Mesendoderm (in vitro differentiated cells): ENCODE measurements around the gene MS4A4E. TPM values are rescaled to one million over a fixed set of nuclear protein-coding genes. Genes with fewer than 3 reads are reported as not detected.
"Not testable (repeated sequence)": the region's sequence is repeated elsewhere in the genome, so short reads cannot be mapped to it uniquely, and the experiment has no call there.

Experiments used
- DNase-seq: peaks from one replicate; pipeline ENCODE4 v3.0.0; 2013
- H2AK5ac ChIP-seq: 2 replicates; pipeline ENCODE4 v1.6.1; 2013; ENCODE audit warnings: low read length, inconsistent platforms
- H2BK120ac ChIP-seq: 2 replicates; pipeline ENCODE4 v1.6.1; 2013; ENCODE audit warnings: low read depth, mild to moderate bottlenecking, low read length, moderate library complexity, mixed read lengths
- H2BK15ac ChIP-seq: replicated peaks from 2 replicates; pipeline ENCODE4 v1.6.1; 2013; ENCODE audit warnings: low read depth, mild to moderate bottlenecking, moderate library complexity
- H2BK5ac ChIP-seq: 2 replicates; pipeline ENCODE4 v1.6.1; 2013; ENCODE audit warnings: low read length, inconsistent platforms
- H3K18ac ChIP-seq: 2 replicates; pipeline ENCODE4 v1.6.1; 2013; ENCODE audit warnings: mild to moderate bottlenecking, low read length, mixed read lengths
- H3K23ac ChIP-seq: one replicate; pipeline ENCODE4 v1.6.1; 2013; ENCODE audit warnings: low read length
- H3K27ac ChIP-seq: 2 replicates; pipeline ENCODE4 v1.5.1; 2013; ENCODE audit warnings: low read depth, mild to moderate bottlenecking, inconsistent platforms, low read length, moderate library complexity
- H3K27me3 ChIP-seq: 2 replicates; pipeline ENCODE4 v1.6.1; 2013; ENCODE audit warnings: low read length, control low read depth, mild to moderate bottlenecking, inconsistent platforms; ENCODE audit not compliant: insufficient read depth, poor library complexity
- H3K36me3 ChIP-seq: 2 replicates; pipeline ENCODE4 v1.6.1; 2013; ENCODE audit warnings: low read length, inconsistent platforms; ENCODE audit not compliant: control insufficient read depth, insufficient read depth
- H3K4ac ChIP-seq: one replicate; pipeline ENCODE4 v1.6.1; 2013; ENCODE audit warnings: low read depth, mild to moderate bottlenecking, low read length, moderate library complexity
- H3K4me1 ChIP-seq: 2 replicates; pipeline ENCODE4 v1.6.1; 2013; ENCODE audit warnings: low read depth, low read length, inconsistent platforms; ENCODE audit not compliant: control insufficient read depth
- H3K4me2 ChIP-seq: 2 replicates; pipeline ENCODE4 v1.6.1; 2013; ENCODE audit warnings: low read length
- H3K4me3 ChIP-seq: 2 replicates; pipeline ENCODE4 v1.5.1; 2013; ENCODE audit warnings: mild to moderate bottlenecking, low read length
- H3K56ac ChIP-seq: one replicate; pipeline ENCODE4 v1.6.1; 2013; ENCODE audit warnings: low read length
- H3K79me1 ChIP-seq: 2 replicates; pipeline ENCODE4 v1.6.1; 2013; ENCODE audit warnings: low read length, inconsistent platforms
- H3K79me2 ChIP-seq: 2 replicates; pipeline ENCODE4 v1.6.1; 2013; ENCODE audit warnings: mild to moderate bottlenecking, low read length; ENCODE audit not compliant: control insufficient read depth, insufficient read depth
- H3K9ac ChIP-seq: 2 replicates; pipeline ENCODE4 v1.6.1; 2013; ENCODE audit warnings: low read length, inconsistent platforms
- H4K5ac ChIP-seq: one replicate; pipeline ENCODE4 v1.6.1; 2013; ENCODE audit warnings: low read length
- H4K8ac ChIP-seq: one replicate; pipeline ENCODE4 v1.6.1; 2013; ENCODE audit warnings: low read depth, mild to moderate bottlenecking, control low read depth, low read length, moderate library complexity
- WGBS: extraction: QIAGEN DNeasy Blood & Tissue Kit; methylation state at CpG from one replicate; pipeline ENCODE4 v1.1.7; 2013; ENCODE audit warnings: low lambda C conversion rate, missing lambda C conversion rate; ENCODE audit not compliant: insufficient coverage; ENCODE audit errors: extremely low coverage; 5-methylcytosine and 5-hydroxymethylcytosine counted together
- polyA plus RNA-seq, 2 experiments: library from polyadenylated mRNA; stranded (reverse); fragments of 200-250 nt; gene quantifications; one replicate each; pipeline ENCODE4 v1.2.3, GENCODE V29; 2013

Gene MS4A4E
- polyA plus RNA-seq (2013, experiment 1 of 2) = not detected
- polyA plus RNA-seq (2013, experiment 2 of 2) = not detected

DNA sequence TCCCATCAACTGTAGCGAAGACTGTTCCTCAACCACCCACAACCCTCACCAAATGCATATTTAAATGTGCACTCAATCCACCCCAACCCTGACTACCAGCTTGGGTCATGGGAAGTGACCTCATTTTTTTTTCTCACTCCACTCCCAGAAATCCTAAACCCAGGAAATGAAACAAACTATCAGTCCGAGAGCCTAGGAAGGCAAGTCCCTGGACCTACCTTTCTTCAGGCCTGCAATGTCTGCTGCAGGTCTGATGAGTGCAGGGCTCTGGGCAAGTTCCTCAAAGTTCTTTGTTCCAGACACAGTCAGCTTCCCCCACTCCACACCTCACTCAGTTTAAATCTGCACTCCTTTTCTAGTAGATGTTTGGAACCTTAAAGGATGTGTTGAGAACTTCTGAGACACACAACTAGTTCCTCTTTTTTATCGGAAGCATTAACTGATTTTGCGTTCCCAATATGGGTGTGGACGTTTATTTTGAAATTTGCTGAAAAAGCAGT lies at the start of gene MS4A4E:
MS4A4E (minus strand) TSS at position 398 of the 500 bp plus-strand sequence. CDS start 13,082 bp downstream, outside the sequence.
- no CpG with 5 or more reads among the region's 5 CpGs for WGBS
- Histone ChIP-seq H3K27ac (no peak within 1 kb of the TSS), H3K27me3 (no peaks in the 10 kb centered on the region), H3K56ac (no peak within 1 kb of the TSS), H3K23ac (no peak within 1 kb of the TSS), H3K4ac (no peak within 1 kb of the TSS), H3K4me3 (no peak within 1 kb of the TSS), H3K18ac (no peak within 1 kb of the TSS), H3K4me1 (no peaks in the 10 kb centered on the region), H2BK5ac (no peak within 1 kb of the TSS), H3K36me3 (no peaks in the 10 kb centered on the region), H4K8ac (no peak within 1 kb of the TSS), H3K79me2 (no peaks in the 10 kb centered on the region), H2BK120ac (no peak within 1 kb of the TSS), H4K5ac (no peak within 1 kb of the TSS), H3K9ac (no peak within 1 kb of the TSS), H3K79me1 (no peaks in the 10 kb centered on the region), H2BK15ac (no peak within 1 kb of the TSS), H3K4me2 (no peak within 1 kb of the TSS), H2AK5ac (no peak within 1 kb of the TSS)
- DNase-seq = no peak

DNA sequence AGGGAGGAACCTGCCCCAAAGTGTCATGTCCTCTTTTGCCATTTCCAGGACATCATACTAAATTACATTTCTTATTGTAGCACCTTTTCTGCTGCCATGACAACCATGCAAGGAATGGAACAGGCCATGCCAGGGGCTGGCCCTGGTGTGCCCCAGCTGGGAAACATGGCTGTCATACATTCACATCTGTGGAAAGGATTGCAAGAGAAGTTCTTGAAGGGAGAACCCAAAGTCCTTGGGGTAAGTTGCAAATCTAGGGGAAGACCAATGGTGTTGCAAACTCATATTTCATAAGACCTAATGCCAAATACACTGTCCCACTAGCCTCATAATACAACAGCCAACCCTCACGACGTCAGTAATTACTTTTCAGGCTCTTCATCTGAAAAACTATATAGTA lies 49.2 kb upstream of the MS4A4E start:
- H3K4me1 ChIP-seq = no peaks in the 10 kb centered on the region
- H3K27ac ChIP-seq = no peak overlapping the region

DNA sequence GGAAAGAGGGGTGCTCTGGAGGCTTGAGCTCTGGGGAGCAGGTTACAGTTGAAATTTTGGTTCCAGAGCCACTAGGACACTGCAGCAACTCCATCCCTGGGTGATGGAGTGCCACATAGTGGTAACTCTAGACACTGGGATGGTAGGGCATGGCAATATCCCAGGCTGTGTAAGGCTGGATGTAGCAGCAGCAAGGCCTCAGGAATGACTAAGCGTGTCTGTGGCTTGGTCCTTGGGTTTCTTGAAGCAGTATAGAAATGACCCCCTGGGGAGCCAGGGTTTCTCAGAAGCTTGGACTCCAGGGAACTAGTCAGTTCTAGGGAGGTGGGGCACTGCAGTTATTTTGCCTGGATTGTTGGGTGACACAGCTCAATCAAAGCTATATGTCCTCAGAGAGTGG lies 45.6 kb upstream of the MS4A4E start:
- no peaks in the 10 kb centered on the region for H3K36me3 ChIP-seq
- no peaks in the 10 kb centered on the region for H3K4me1 ChIP-seq
- H3K9ac ChIP-seq = no peak overlapping the region
- H3K4ac ChIP-seq = no peak overlapping the region
- no peak for DNase-seq
- H4K5ac ChIP-seq = no peak overlapping the region
- H2AK5ac ChIP-seq = no peak overlapping the region
- H4K8ac ChIP-seq = no peak overlapping the region
- no peak overlapping the region for H3K18ac ChIP-seq
- H2BK15ac ChIP-seq = no peak overlapping the region
- no peak overlapping the region for H2BK120ac ChIP-seq
- H3K79me2 ChIP-seq = no peaks in the 10 kb centered on the region
- no peak overlapping the region for H3K4me2 ChIP-seq
- H3K27me3 ChIP-seq = no peaks in the 10 kb centered on the region
- no peaks in the 10 kb centered on the region for H3K79me1 ChIP-seq
- no CpG with 5 or more reads among the region's 1 CpG for WGBS
- H3K27ac ChIP-seq = no peak overlapping the region
- no peak overlapping the region for H3K4me3 ChIP-seq
- no peak overlapping the region for H3K56ac ChIP-seq
- no peak overlapping the region for H2BK5ac ChIP-seq
- no peak overlapping the region for H3K23ac ChIP-seq

More for the DNA sequence above, 49.2 kb upstream of the MS4A4E start:
- no peaks in the 10 kb centered on the region for H3K27me3 ChIP-seq
- H2AK5ac ChIP-seq = no peak overlapping the region
- H3K56ac ChIP-seq = no peak overlapping the region
- no peak overlapping the region for H3K23ac ChIP-seq
- no peak overlapping the region for H4K5ac ChIP-seq
- no peaks in the 10 kb centered on the region for H3K36me3 ChIP-seq
- no peak overlapping the region for H2BK5ac ChIP-seq
- H2BK120ac ChIP-seq = no peak overlapping the region
- H3K4me3 ChIP-seq = no peak overlapping the region
- H3K18ac ChIP-seq = no peak overlapping the region
- no peak overlapping the region for H2BK15ac ChIP-seq
- no peak overlapping the region for H3K4me2 ChIP-seq
- no peaks in the 10 kb centered on the region for H3K79me1 ChIP-seq
- no peak for DNase-seq
- no CpG with 5 or more reads among the region's 2 CpGs for WGBS
- H3K4ac ChIP-seq = no peak overlapping the region
- no peaks in the 10 kb centered on the region for H3K79me2 ChIP-seq
- H4K8ac ChIP-seq = no peak overlapping the region
- no peak overlapping the region for H3K9ac ChIP-seq

GRCh38 chr11:60285411-60286126 lies 42.6 kb upstream of the MS4A4E start:
- H2AK5ac ChIP-seq, H4K8ac ChIP-seq, H3K9ac ChIP-seq, H2BK5ac ChIP-seq, H3K56ac ChIP-seq, H3K79me1 ChIP-seq, H3K4ac ChIP-seq, H3K79me2 ChIP-seq, H3K36me3 ChIP-seq, H3K18ac ChIP-seq, H3K4me3 ChIP-seq, H2BK15ac ChIP-seq, H3K27ac ChIP-seq, H3K4me1 ChIP-seq, H3K23ac ChIP-seq, H2BK120ac ChIP-seq, H4K5ac ChIP-seq, H3K27me3 ChIP-seq, H3K4me2 ChIP-seq: not testable (repeated sequence)
- peak; percentile 45 for DNase-seq
- WGBS = no CpG with 5 or more reads among the region's 7 CpGs

DNA sequence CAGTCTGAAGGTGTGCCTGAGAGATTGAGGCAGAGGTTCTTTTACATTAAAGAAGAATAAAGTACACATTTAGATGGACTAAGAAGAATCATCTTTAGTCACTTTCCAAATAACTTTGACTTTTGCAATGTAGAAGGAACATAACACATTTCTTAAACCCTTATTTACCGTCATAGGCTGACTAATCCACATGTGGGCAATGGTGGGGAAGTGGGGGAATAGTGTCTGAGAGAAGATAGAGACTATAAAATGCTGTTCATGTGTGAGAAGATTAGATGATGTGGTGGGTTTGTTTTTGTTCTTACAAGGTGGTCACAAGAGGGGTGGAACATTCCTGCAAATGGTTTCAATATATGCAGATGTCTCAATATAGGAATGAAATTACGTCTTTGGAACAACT lies 39.3 kb upstream of the MS4A4E start:
- no peak overlapping the region for H3K4me3 ChIP-seq
- H3K56ac ChIP-seq = no peak overlapping the region
- H3K27ac ChIP-seq = no peak overlapping the region
- no peak overlapping the region for H3K18ac ChIP-seq
- H3K4ac ChIP-seq = no peak overlapping the region
- no peaks in the 10 kb centered on the region for H3K36me3 ChIP-seq
- no peak overlapping the region for H4K8ac ChIP-seq
- no CpG with 5 or more reads among the region's 2 CpGs for WGBS
- no peaks in the 10 kb centered on the region for H3K4me1 ChIP-seq
- no peaks in the 10 kb centered on the region for H3K79me2 ChIP-seq
- H2BK120ac ChIP-seq = no peak overlapping the region
- H3K27me3 ChIP-seq = no peaks in the 10 kb centered on the region
- H4K5ac ChIP-seq = no peak overlapping the region
- no peak overlapping the region for H2BK5ac ChIP-seq
- no peaks in the 10 kb centered on the region for H3K79me1 ChIP-seq
- no peak for DNase-seq
- no peak overlapping the region for H2BK15ac ChIP-seq
- H3K9ac ChIP-seq = no peak overlapping the region
- H3K4me2 ChIP-seq = no peak overlapping the region
- no peak overlapping the region for H3K23ac ChIP-seq
- no peak overlapping the region for H2AK5ac ChIP-seq

GRCh38 chr11:60281485-60281884 lies 38.5 kb upstream of the MS4A4E start:
- WGBS = no CpG with 5 or more reads among the region's 2 CpGs
- Histone ChIP-seq H3K79me1 (no peaks in the 10 kb centered on the region), H3K56ac (no peak overlapping the region), H3K27ac (no peak overlapping the region), H2BK15ac (no peak overlapping the region), H3K79me2 (no peaks in the 10 kb centered on the region), H3K18ac (no peak overlapping the region), H2BK5ac (no peak overlapping the region), H4K8ac (no peak overlapping the region), H3K4me1 (no peaks in the 10 kb centered on the region), H2AK5ac (no peak overlapping the region), H3K9ac (no peak overlapping the region), H4K5ac (no peak overlapping the region), H3K36me3 (no peaks in the 10 kb centered on the region), H2BK120ac (no peak overlapping the region), H3K4me2 (no peak overlapping the region), H3K4me3 (no peak overlapping the region), H3K27me3 (no peaks in the 10 kb centered on the region), H3K23ac (no peak overlapping the region), H3K4ac (no peak overlapping the region)
- DNase-seq = no peak
